HepG2 (cell line): Measurements from ENCODE around the gene ANKRD40. TPM values are rescaled to one million over a fixed set of nuclear protein-coding genes. Genes with fewer than 3 reads are reported as not detected.
A peak's percentile ranks its signal among the peaks of the same experiment; 100 is the strongest.

Experiments
- ATM ChIP-seq: fragments of 450-650 bp; IDR thresholded peaks from 2 replicates; pipeline ENCODE4 v1.7.1; 2017; ENCODE audit warnings: mild to moderate bottlenecking, borderline replicate concordance
- BORCS8-MEF2B ChIP-seq: sonication (generic); formaldehyde crosslinking; IDR thresholded peaks from 2 replicates; pipeline ENCODE4 v1.8.0; 2022; ENCODE audit warnings: mild to moderate bottlenecking, missing genetic modification reagents
- DNMT1 ChIP-seq: sonication (generic); formaldehyde crosslinking; IDR thresholded peaks from 2 replicates; pipeline ENCODE4 v1.5.1; 2020; ENCODE audit warnings: mild to moderate bottlenecking, missing genetic modification reagents
- ETS1 ChIP-seq: sonication (generic); formaldehyde crosslinking; IDR thresholded peaks from 2 replicates; pipeline ENCODE4 v1.4.0; 2020; ENCODE audit warnings: missing genetic modification reagents
- HMGA1 ChIP-seq: sonication (generic); formaldehyde crosslinking; conservative IDR thresholded peaks from 2 replicates; pipeline ENCODE4 v1.4.0; 2020; ENCODE audit warnings: missing genetic modification reagents
- IRX3 ChIP-seq: sonication (generic); formaldehyde crosslinking; IDR thresholded peaks from 2 replicates; pipeline ENCODE4 v1.8.1; 2023; ENCODE audit warnings: mild to moderate bottlenecking, low read depth, missing genetic modification reagents, borderline replicate concordance
- JDP2 ChIP-seq: sonication (generic); formaldehyde crosslinking; IDR thresholded peaks from 2 replicates; pipeline ENCODE4 v1.8.1; 2022; ENCODE audit warnings: missing genetic modification reagents, borderline replicate concordance
- LRRFIP1 ChIP-seq: sonication (generic); formaldehyde crosslinking; conservative IDR thresholded peaks from 2 replicates; pipeline ENCODE4 v1.4.0; 2020; ENCODE audit warnings: missing genetic modification reagents
- MEF2D ChIP-seq: sonication (generic); formaldehyde crosslinking; IDR thresholded peaks from 2 replicates; pipeline ENCODE4 v1.5.1; 2020; ENCODE audit warnings: mild to moderate bottlenecking, missing genetic modification reagents
- ONECUT2 ChIP-seq: sonication (generic); formaldehyde crosslinking; IDR thresholded peaks from 2 replicates; pipeline ENCODE4 v1.4.0; 2020; ENCODE audit warnings: missing genetic modification reagents
- SALL1 ChIP-seq: sonication (generic); formaldehyde crosslinking; IDR thresholded peaks from 2 replicates; pipeline ENCODE4 v1.8.0; 2022; ENCODE audit warnings: mild to moderate bottlenecking, missing genetic modification reagents
- SALL2 ChIP-seq: sonication (generic); formaldehyde crosslinking; IDR thresholded peaks from 2 replicates; pipeline ENCODE4 v1.8.1; 2023; ENCODE audit warnings: mild to moderate bottlenecking, missing genetic modification reagents, inconsistent platforms
- TARDBP ChIP-seq: sonication (generic); formaldehyde crosslinking; IDR thresholded peaks from 2 replicates; pipeline ENCODE4 v1.8.0; 2022; ENCODE audit warnings: mild to moderate bottlenecking, missing genetic modification reagents
- TSC22D2 ChIP-seq: sonication (generic); formaldehyde crosslinking; IDR thresholded peaks from 2 replicates; pipeline ENCODE4 v1.5.1; 2020; ENCODE audit warnings: missing genetic modification reagents, mild to moderate bottlenecking, borderline replicate concordance
- ZMYM3 ChIP-seq: sonication (generic); formaldehyde crosslinking; IDR thresholded peaks from 2 replicates; pipeline ENCODE4 v1.5.1; 2020; ENCODE audit warnings: mild to moderate bottlenecking, missing genetic modification reagents
- ZNF274 ChIP-seq: sonication (generic); formaldehyde crosslinking; IDR thresholded peaks from 2 replicates; pipeline ENCODE4 v1.5.1; 2020; ENCODE audit warnings: mild to moderate bottlenecking, missing genetic modification reagents
- ZNF280D ChIP-seq: sonication (generic); formaldehyde crosslinking; IDR thresholded peaks from 2 replicates; pipeline ENCODE4 v1.5.1; 2020; ENCODE audit warnings: mild to moderate bottlenecking, missing genetic modification reagents
- ZNF44 ChIP-seq: sonication (generic); formaldehyde crosslinking; IDR thresholded peaks from 2 replicates; pipeline ENCODE4 v1.5.1; 2020; ENCODE audit warnings: mild to moderate bottlenecking, missing genetic modification reagents
- ZNF543 ChIP-seq: sonication (generic); formaldehyde crosslinking; IDR thresholded peaks from 2 replicates; pipeline ENCODE4 v1.4.0; 2020; ENCODE audit warnings: mild to moderate bottlenecking, missing genetic modification reagents
- ZNF710 ChIP-seq: sonication (generic); formaldehyde crosslinking; IDR thresholded peaks from 2 replicates; pipeline ENCODE4 v1.5.0; 2020; ENCODE audit warnings: mild to moderate bottlenecking, missing genetic modification reagents, borderline replicate concordance
- ZNF768 ChIP-seq: sonication (generic); formaldehyde crosslinking; IDR thresholded peaks from 2 replicates; pipeline ENCODE4 v1.4.0; 2020; ENCODE audit warnings: missing genetic modification reagents
- polyA plus RNA-seq, 8 experiments: library from polyadenylated mRNA; depleted of rRNA in 3 of 8; stranded (reverse) in 7 of 8; unstranded in 1 of 8; fragments of >200 nt; fragmentation: Illumina TruSeq in 4 of 8; extraction: Trizol in 4 of 8; gene quantifications; 2 replicates each; pipeline versions ENCODE4 v1.2.1 to v1.2.3, GENCODE V29; 2011 to 2016; ENCODE audit warnings: low read depth in 4 of 8, missing spikeins in 1 of 8, mixed read lengths in 1 of 8; ENCODE audit not compliant: insufficient read depth in 1 of 8
- total RNA-seq, 5 experiments: library from RNA; depleted of rRNA; stranded (reverse); fragments of >200 nt; fragmentation: Illumina TruSeq; extraction: Trizol; gene quantifications; 2 replicates each; pipeline ENCODE4 v1.2.3, GENCODE V29; 2016; ENCODE audit warnings: low read depth in 1 of 5

The ANKRD40 gene
- total and polyA plus RNA-seq, 2 of the 13 experiments (the other 11 are each of a cell fraction or from before 2014, with no cell fraction given) = 35.0 to 46.4 TPM

GRCh38 chr17:50707289-50708049 is at the start of gene ANKRD40 (continued):
- TF ChIP-seq LRRFIP1 (CRISPR knock-in tag) (no peak), ZMYM3 (CRISPR knock-in tag) (peak; percentile 61; the same call in 1 of the 2 replicates), TSC22D2 (peak; percentile 47; the same call in 1 of the 2 replicates), SALL2 (CRISPR knock-in tag) (peak; percentile 67), HMGA1 (CRISPR knock-in tag) (no peak), MEF2D (peak; percentile 96), ETS1 (CRISPR knock-in tag) (0 out of 2 replicates have a peak, but pooled peaks have one; percentile 34), BORCS8-MEF2B (CRISPR knock-in tag) (peak; percentile 71; the same call in 1 of the 2 replicates), ATM (no peak), JDP2 (CRISPR knock-in tag) (no peak), DNMT1 (peak; percentile 84), ZNF543 (CRISPR knock-in tag) (peak; percentile 81; the same call in 1 of the 2 replicates), ZNF44 (CRISPR knock-in tag) (no peak), ZNF274 (peak; percentile 58), ONECUT2 (CRISPR knock-in tag) (peak; percentile 47; the same call in 1 of the 2 replicates), ZNF768 (peak; percentile 76), ZNF280D (peak; percentile 40; the same call in 1 of the 2 replicates), ZNF710 (CRISPR knock-in tag) (peak; percentile 14; the same call in 1 of the 2 replicates), IRX3 (CRISPR knock-in tag) (no peak; the same call in 1 of the 2 replicates), SALL1 (CRISPR knock-in tag) (peak; percentile 95), TARDBP (CRISPR knock-in tag) (peak; percentile 66; the same call in 1 of the 2 replicates)
